ENCODE results near the gene GLRX3. TPM values are rescaled to one million over a fixed set of nuclear protein-coding genes. Genes with fewer than 3 reads are reported as not detected.

Gene GLRX3
- total RNA-seq, 1 experiment from 2014 or later, result 177 TPM

DNA sequence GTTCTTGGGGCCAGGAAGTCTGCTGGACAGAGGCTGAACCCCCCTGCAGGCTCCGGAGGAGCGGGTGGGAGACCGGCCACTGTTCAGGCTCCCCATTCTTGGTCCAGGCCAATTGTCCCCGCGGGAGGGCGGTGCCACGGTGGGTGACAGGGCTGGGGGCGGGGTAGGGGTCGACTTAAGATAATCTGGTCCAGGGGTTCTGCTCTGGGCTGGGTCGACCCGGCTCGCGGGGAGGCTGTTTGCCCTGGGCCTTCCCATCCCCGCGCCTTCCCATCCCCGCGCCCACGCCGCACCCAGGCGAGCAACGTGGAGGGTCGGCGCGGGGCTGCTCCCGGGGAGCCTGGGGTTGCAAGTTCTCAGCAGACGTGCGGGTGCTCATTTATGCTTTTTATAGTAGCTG lies 7.3 kb upstream of the GLRX3 start:
- BruUV-seq (replicated peaks), result no TSS peak
- H3K9me3 Mint-ChIP-seq (ENCODE audit: unreplicated experiment), result no peaks in the 10 kb centered on the region
- ChIA-PET CTCF (interaction anchor here (0.7 to 5.6 kb wide), 12 partner anchors 9 to 1866 kb away, joined by 3 to 64 read pairs (median 5); partner anchors contain the start of genes C10orf143 and GLRX3), POLR2A (interaction anchor here (2.6 to 3.8 kb wide), 2 partner anchors 9 to 18 kb away, joined by 12 to 43 read pairs; partner anchors contain the start of genes C10orf143 and GLRX3)
- TF ChIP-seq, protein P1, sequence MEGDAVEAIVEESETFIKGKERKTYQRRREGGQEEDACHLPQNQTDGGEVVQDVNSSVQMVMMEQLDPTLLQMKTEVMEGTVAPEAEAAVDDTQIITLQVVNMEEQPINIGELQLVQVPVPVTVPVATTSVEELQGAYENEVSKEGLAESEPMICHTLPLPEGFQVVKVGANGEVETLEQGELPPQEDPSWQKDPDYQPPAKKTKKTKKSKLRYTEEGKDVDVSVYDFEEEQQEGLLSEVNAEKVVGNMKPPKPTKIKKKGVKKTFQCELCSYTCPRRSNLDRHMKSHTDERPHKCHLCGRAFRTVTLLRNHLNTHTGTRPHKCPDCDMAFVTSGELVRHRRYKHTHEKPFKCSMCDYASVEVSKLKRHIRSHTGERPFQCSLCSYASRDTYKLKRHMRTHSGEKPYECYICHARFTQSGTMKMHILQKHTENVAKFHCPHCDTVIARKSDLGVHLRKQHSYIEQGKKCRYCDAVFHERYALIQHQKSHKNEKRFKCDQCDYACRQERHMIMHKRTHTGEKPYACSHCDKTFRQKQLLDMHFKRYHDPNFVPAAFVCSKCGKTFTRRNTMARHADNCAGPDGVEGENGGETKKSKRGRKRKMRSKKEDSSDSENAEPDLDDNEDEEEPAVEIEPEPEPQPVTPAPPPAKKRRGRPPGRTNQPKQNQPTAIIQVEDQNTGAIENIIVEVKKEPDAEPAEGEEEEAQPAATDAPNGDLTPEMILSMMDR (IDR thresholded peaks at IDR 0.05; ENCODE audit: unreplicated experiment), result no peak
- H3K36me3 Mint-ChIP-seq (ENCODE audit: insufficient read depth, unreplicated experiment), result no peaks in the 10 kb centered on the region
- no peak for DNase-seq (ENCODE audit: unreplicated experiment)
- intact Hi-C loops (cut with micrococcal nuclease), result loop anchor here (5.0 kb wide), 1 partner anchor 1862 kb away; no protein-coding TSS in a partner anchor
- H3K4me3 Mint-ChIP-seq (ENCODE audit: unreplicated experiment), result no peak overlapping the region
- peaks cover 6% of the 10 kb centered on the region for H3K4me1 Mint-ChIP-seq (ENCODE audit: insufficient read depth, unreplicated experiment)
- H3K27ac Mint-ChIP-seq (ENCODE audit: low read depth, unreplicated experiment), result no peak overlapping the region
- no peaks in the 10 kb centered on the region for H3K27me3 Mint-ChIP-seq (ENCODE audit: insufficient read depth, unreplicated experiment)

DNA sequence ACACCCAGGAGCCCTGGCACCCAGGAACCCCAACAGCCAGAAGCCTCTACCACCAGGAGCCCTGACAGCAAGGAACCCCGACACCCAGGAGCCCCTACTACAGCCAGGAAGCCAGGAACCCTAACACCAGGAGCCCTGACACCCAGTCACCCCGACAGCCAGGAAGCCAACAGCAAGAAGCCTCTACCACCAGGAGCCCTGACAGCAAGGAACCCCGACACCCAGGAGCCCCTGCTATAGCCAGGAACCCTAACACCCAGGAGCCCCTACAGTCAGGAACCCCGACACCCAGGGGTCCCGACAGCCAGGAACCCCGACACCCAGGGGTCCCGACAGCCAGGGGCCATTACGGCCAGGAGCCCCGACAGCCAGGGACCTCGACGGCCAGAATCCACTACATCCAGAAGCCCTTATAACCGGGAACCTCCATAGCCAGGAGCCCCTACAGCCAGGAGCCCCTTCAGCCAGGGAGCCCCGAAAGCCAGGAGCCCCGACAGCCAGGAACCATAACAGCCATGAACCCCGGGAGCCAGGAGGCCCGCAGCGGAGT lies 440 bp upstream of the GLRX3 start:
- intact Hi-C loops (cut with micrococcal nuclease), result loop anchor here (1.0 to 10.0 kb wide), 2 partner anchors 24 to 671 kb away; partner anchors contain the start of gene MGMT
- POLR2A ChIA-PET, result interaction anchor here (0.7 to 6.6 kb wide), 7 partner anchors 8 to 669 kb away, joined by 3 to 275 read pairs (median 3); partner anchors contain the start of genes C10orf143 and MGMT
- Mint-ChIP-seq H3K4me1 (ENCODE audit: insufficient read depth, unreplicated experiment) (peaks cover 12% of the 10 kb centered on the region), H3K27ac (ENCODE audit: low read depth, unreplicated experiment) (peak overlapping the region; percentile 94), H3K27me3 (ENCODE audit: insufficient read depth, unreplicated experiment) (no peaks in the 10 kb centered on the region), H3K36me3 (ENCODE audit: insufficient read depth, unreplicated experiment) (no peaks in the 10 kb centered on the region), H3K4me3 (ENCODE audit: unreplicated experiment) (peak overlapping the region; percentile 86), H3K9me3 (ENCODE audit: unreplicated experiment) (no peaks in the 10 kb centered on the region)
- CTCF ChIA-PET, result interaction anchor here (0.7 to 3.4 kb wide), 4 partner anchors 8 to 54 kb away, joined by 3 to 16 read pairs (median 10); partner anchors contain the start of gene C10orf143
- DNase-seq (ENCODE audit: unreplicated experiment), result no peak
- no TSS peak for BruUV-seq (replicated peaks)
- TF ChIP-seq, protein P1 (IDR thresholded peaks at IDR 0.05; ENCODE audit: unreplicated experiment), result no peak

DNA sequence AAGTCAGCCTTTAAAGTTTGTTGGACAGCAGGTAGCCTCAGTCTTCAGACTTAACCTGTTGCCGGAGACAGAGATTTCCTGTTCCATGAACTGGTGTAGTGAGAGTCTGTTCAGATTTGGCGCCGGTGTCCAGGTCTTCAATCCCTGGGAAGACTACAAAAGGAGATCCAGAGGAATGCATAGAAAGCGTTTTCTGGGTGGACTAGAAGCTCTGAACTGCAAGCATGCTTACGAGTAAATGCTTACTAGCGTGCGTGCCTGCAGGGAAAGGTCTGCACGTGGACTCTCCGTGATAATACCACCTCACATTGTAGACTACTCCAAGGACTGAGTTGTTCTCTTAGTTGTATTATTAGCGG lies 878 bp downstream of the GLRX3 start:
- Mint-ChIP-seq H3K27me3 (ENCODE audit: insufficient read depth, unreplicated experiment) (no peaks in the 10 kb centered on the region), H3K9me3 (ENCODE audit: unreplicated experiment) (no peaks in the 10 kb centered on the region), H3K4me3 (ENCODE audit: unreplicated experiment) (peak overlapping the region; percentile 86), H3K4me1 (ENCODE audit: insufficient read depth, unreplicated experiment) (peaks cover 20% of the 10 kb centered on the region), H3K36me3 (ENCODE audit: insufficient read depth, unreplicated experiment) (peaks cover 1% of the 10 kb centered on the region), H3K27ac (ENCODE audit: low read depth, unreplicated experiment) (peak overlapping the region; percentile 67)
- TSS peak; percentile 40 for BruUV-seq (replicated peaks)
- DNase-seq (ENCODE audit: unreplicated experiment), result peak; percentile 22
- intact Hi-C loops (cut with micrococcal nuclease), result loop anchor here (10.0 kb wide), 1 partner anchor 672 kb away; the partner anchor contains the start of gene MGMT
- TF ChIP-seq, protein P1 (IDR thresholded peaks at IDR 0.05; ENCODE audit: unreplicated experiment), result no peak
- ChIA-PET CTCF (interaction anchor here (3.2 to 3.4 kb wide), 2 partner anchors 10 to 26 kb away, joined by 16 read pairs; partner anchors contain the start of gene C10orf143), POLR2A (interaction anchor here (0.6 to 6.6 kb wide), 9 partner anchors 8 to 1443 kb away, joined by 3 to 275 read pairs (median 4); partner anchors contain the start of gene C10orf143)

All from MCF 10A (cell line).